CD14-positive monocyte (primary cell): ENCODE measurements around the gene MEPCE. TPM values are rescaled to one million over a fixed set of nuclear protein-coding genes. Genes with fewer than 3 reads are reported as not detected.

Experiments used
- DNase-seq, 3 donors: peaks; one replicate each; pipeline ENCODE4 v3.0.0-alpha.2; 2011 to 2022
- H2AFZ ChIP-seq: 2 replicates; pipeline ENCODE4 v1.6.0; 2012; ENCODE audit warnings: mild to moderate bottlenecking, low read depth, low read length, inconsistent platforms; ENCODE audit not compliant: insufficient read depth, poor library complexity, severe bottlenecking
- H3K27ac ChIP-seq, 2 donors: 1 replicate in 1 of 2; 2 replicates in 1 of 2; pipeline ENCODE4 v1.5.1; 2012 to 2013; ENCODE audit warnings: low read length in 2 of 2, control low read depth in 1 of 2, inconsistent platforms in 1 of 2, low read depth in 1 of 2, mild to moderate bottlenecking in 1 of 2
- H3K27me3 ChIP-seq, 2 donors: one replicate each; pipeline versions ENCODE4 v1.6.0 to v1.6.1; 2011 to 2013; ENCODE audit warnings: low read length in 2 of 2; ENCODE audit not compliant: control insufficient read depth in 2 of 2, insufficient read depth in 2 of 2
- H3K36me3 ChIP-seq, 2 donors: replicated peaks in 1 of 2; 1 replicate in 1 of 2; 2 replicates in 1 of 2; pipeline versions ENCODE4 v1.5.1 to v1.6.1; 2012 to 2013; ENCODE audit warnings: low read length in 2 of 2, control low read depth in 1 of 2, inconsistent platforms in 1 of 2, mild to moderate bottlenecking in 1 of 2; ENCODE audit not compliant: insufficient read depth in 2 of 2, control insufficient read depth in 1 of 2
- H3K4me1 ChIP-seq, 2 donors: 1 replicate in 1 of 2; 2 replicates in 1 of 2; pipeline versions ENCODE4 v1.5.1 to v1.6.1; 2012 to 2013; ENCODE audit warnings: low read length in 2 of 2, control low read depth in 1 of 2, inconsistent platforms in 1 of 2, mild to moderate bottlenecking in 1 of 2, moderate library complexity in 1 of 2; ENCODE audit not compliant: insufficient read depth in 2 of 2, control insufficient read depth in 1 of 2
- H3K4me2 ChIP-seq: replicated peaks from 2 replicates; pipeline ENCODE3; 2012; ENCODE audit warnings: low read length, moderate library complexity, mild to moderate bottlenecking; ENCODE audit not compliant: poor library complexity, severe bottlenecking; ENCODE audit errors: extremely low read depth
- H3K4me3 ChIP-seq, 3 experiments: fragments of 200-600 bp in 1 of 3; sonication (generic) in 1 of 3; replicated peaks in 1 of 3; 1 replicate in 2 of 3; 2 replicates in 1 of 3; pipeline ENCODE4 v1.5.1; 2011 to 2013; ENCODE audit warnings: low read length in 3 of 3, mild to moderate bottlenecking in 3 of 3, control low read depth in 2 of 3, low read depth in 2 of 3, inconsistent platforms in 1 of 3, moderate library complexity in 1 of 3
- H3K79me2 ChIP-seq: 2 replicates; pipeline ENCODE4 v1.6.0; 2012; ENCODE audit warnings: mild to moderate bottlenecking, control low read depth, inconsistent platforms, low read length, moderate library complexity; ENCODE audit not compliant: insufficient read depth
- H3K9ac ChIP-seq: 2 replicates; pipeline ENCODE4 v1.6.0; 2017; ENCODE audit warnings: low read length, mild to moderate bottlenecking; ENCODE audit not compliant: insufficient read depth, poor library complexity, severe bottlenecking
- H3K9me3 ChIP-seq, 2 donors: replicated peaks in 1 of 2; 1 replicate in 1 of 2; 2 replicates in 1 of 2; pipeline versions ENCODE4 v1.5.1 to v1.6.1; 2012 to 2013; ENCODE audit warnings: low read length in 2 of 2, control low read depth in 1 of 2; ENCODE audit not compliant: control insufficient read depth in 1 of 2, insufficient read depth in 1 of 2
- H4K20me1 ChIP-seq: 2 replicates; pipeline ENCODE4 v1.6.0; 2012; ENCODE audit warnings: mild to moderate bottlenecking, low read length, control low read depth, moderate library complexity; ENCODE audit not compliant: insufficient read depth
- H3K27ac Mint-ChIP-seq, 7 donors: one replicate each; pipeline ENCODE4 v1.8.0; 2020; ENCODE audit warnings: mild to moderate bottlenecking in 7 of 7, mixed read lengths in 7 of 7, moderate library complexity in 6 of 7, inconsistent platforms in 2 of 7
- H3K27me3 Mint-ChIP-seq, 3 donors: one replicate each; pipeline ENCODE4 v1.8.0; 2021 to 2022; ENCODE audit warnings: low read depth in 3 of 3, mild to moderate bottlenecking in 3 of 3, mixed read lengths in 3 of 3, moderate library complexity in 3 of 3, inconsistent platforms in 1 of 3
- H3K36me3 Mint-ChIP-seq, 2 donors: one replicate each; pipeline ENCODE4 v1.8.0; 2020; ENCODE audit warnings: mixed read lengths in 2 of 2, inconsistent platforms in 1 of 2, mild to moderate bottlenecking in 1 of 2
- H3K4me1 Mint-ChIP-seq: one replicate; pipeline ENCODE4 v1.8.0; 2020; ENCODE audit warnings: mild to moderate bottlenecking, mixed read lengths
- H3K4me3 Mint-ChIP-seq, 2 donors: one replicate each; pipeline ENCODE4 v1.8.0; 2020; ENCODE audit warnings: mild to moderate bottlenecking in 2 of 2, mixed read lengths in 2 of 2, moderate library complexity in 1 of 2
- H3K9me3 Mint-ChIP-seq, 7 donors: one replicate each; pipeline ENCODE4 v1.8.0; 2020 to 2022; ENCODE audit warnings: mixed read lengths in 7 of 7, mild to moderate bottlenecking in 6 of 7, moderate library complexity in 6 of 7, inconsistent platforms in 2 of 7
- CTCF ChIP-seq: fragments of 200-600 bp; IDR thresholded peaks from one replicate; pipeline ENCODE4 v1.8.0; 2022; ENCODE audit warnings: antibody characterized with exemption, mild to moderate bottlenecking
- WGBS: methylation state at CpG from one replicate; pipeline ENCODE4 v1.1.5; 2013; ENCODE audit warnings: missing lambda C conversion rate; ENCODE audit not compliant: insufficient coverage; 5-methylcytosine and 5-hydroxymethylcytosine counted together
- intact Hi-C, 2 donors: fragments of 100-400 bp; cut with micrococcal nuclease; formaldehyde crosslinking; loops; one replicate each; pipeline versions ENCODE4 v1.15.0 to v1.15.1; 2023
- polyA plus RNA-seq, 3 donors: library from polyadenylated mRNA; depleted of rRNA in 1 of 3; unstranded in 2 of 3; stranded (reverse) in 1 of 3; fragments of 300-500 nt in 2 of 3; fragments of >200 nt in 1 of 3; fragmentation: Illumina TruSeq in 2 of 3; gene quantifications; 1 replicate in 2 of 3; 2 replicates in 1 of 3; pipeline ENCODE4 v1.2.3, GENCODE V29; 2012 to 2021

MEPCE gene
- polyA plus RNA-seq, 3 donors: 2.9 to 43.2 (median 3.3) TPM

GRCh38 chr7:100443096-100443840, 13.6 kb downstream of the MEPCE start:
- intact Hi-C loops: no loop called here
- Mint-ChIP-seq H3K27ac (peak overlapping the region; percentile 43 to 95 (median 76)), H3K4me3 (no peak overlapping the region), H3K9me3 (peaks cover 0 to 2% (median 0%) of the 10 kb centered on the region in 7 donors), H3K27me3 (peaks cover 0 to 1% (median 0%) of the 10 kb centered on the region in 3 donors), H3K36me3 (peaks cover 0 to 2% of the 10 kb centered on the region in 2 donors), H3K4me1 (peaks cover 34% of the 10 kb centered on the region)
- Histone ChIP-seq H3K9ac (no peak overlapping the region), H4K20me1 (no peaks in the 10 kb centered on the region), H3K27ac (no peak overlapping the region), H3K36me3 (no peaks in the 10 kb centered on the region), H3K79me2 (no peaks in the 10 kb centered on the region), H3K27me3 (no peaks in the 10 kb centered on the region), H3K4me3 (no peak overlapping the region), H2AFZ (no peak overlapping the region), H3K4me2 (no peak overlapping the region), H3K9me3 (no peaks in the 10 kb centered on the region), H3K4me1 (peaks cover 23 to 30% of the 10 kb centered on the region in 2 donors)
- no peak for DNase-seq
- TF ChIP-seq CTCF: no peak
- WGBS: 95% methylated on average over 6 of the region's 9 CpGs

- Histone ChIP-seq H2AFZ (peak overlapping the region; percentile 3), H3K27me3 (no peaks in the 10 kb centered on the region), H4K20me1 (no peaks in the 10 kb centered on the region), H3K4me1 (peaks cover 23 to 31% of the 10 kb centered on the region in 2 donors), H3K36me3 (no peaks in the 10 kb centered on the region), H3K9ac (no peak overlapping the region), H3K27ac (peak overlapping the region; percentile 25 to 53), H3K4me2 (peak overlapping the region; percentile 23), H3K4me3 (no peak overlapping the region), H3K79me2 (no peaks in the 10 kb centered on the region), H3K9me3 (no peaks in the 10 kb centered on the region)
- intact Hi-C loops: loop anchor here in 1 of 2 donors (2.0 kb wide), 1 partner anchor 16 kb away; the partner anchor contains the start of genes MEPCE and ZCWPW1
- H3K4me1 Mint-ChIP-seq: peaks cover 37% of the 10 kb centered on the region
- 38% methylated on average over 8 of the region's 14 CpGs for WGBS
- peaks cover 0 to 2% of the 10 kb centered on the region in 2 donors for H3K36me3 Mint-ChIP-seq
- DNase-seq: peak; percentile 81 to 92 (median 85)
- no peak for TF ChIP-seq CTCF
- peaks cover 0 to 1% (median 0%) of the 10 kb centered on the region in 3 donors for H3K27me3 Mint-ChIP-seq
- H3K27ac Mint-ChIP-seq: peak overlapping the region; percentile 76 to 95 (median 89)
- H3K9me3 Mint-ChIP-seq: peaks cover 0 to 2% (median 0%) of the 10 kb centered on the region in 7 donors
- H3K4me3 Mint-ChIP-seq: peak overlapping the region; percentile 12 to 33
Observed at GRCh38 chr7:100444311-100445278, 15.0 kb downstream of the MEPCE start.
